Measurements from ENCODE around the gene CBR3.
"Not testable (repeated sequence)": the region's sequence is repeated elsewhere in the genome, so short reads cannot be mapped to it uniquely, and the experiment has no call there.

CBR3 gene

DNA sequence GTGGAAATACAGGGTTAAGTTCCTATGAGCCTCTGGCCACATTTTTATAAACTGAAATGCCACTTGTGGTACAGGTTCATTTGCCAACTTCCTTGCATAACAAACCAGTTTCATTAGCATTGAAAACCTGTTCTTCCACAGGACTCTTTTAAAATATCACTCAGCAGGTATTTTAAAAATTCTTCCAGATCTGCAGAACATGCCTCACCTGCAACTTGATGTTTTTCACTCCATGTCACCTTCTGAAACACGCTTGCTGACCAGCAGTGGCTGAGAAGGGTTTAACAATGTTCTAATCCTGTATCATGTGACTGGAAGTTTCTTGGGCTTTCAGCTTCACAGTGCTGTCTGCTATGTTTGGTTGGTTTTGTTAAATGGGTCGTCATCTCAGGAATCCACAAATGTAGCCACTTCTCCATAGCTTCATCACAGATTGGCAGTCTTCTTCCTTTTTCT, 17.6 kb upstream of the CBR3 start:
- DNase-seq (ENCODE audit: low read depth in 2 of 2), result no peak

DNA sequence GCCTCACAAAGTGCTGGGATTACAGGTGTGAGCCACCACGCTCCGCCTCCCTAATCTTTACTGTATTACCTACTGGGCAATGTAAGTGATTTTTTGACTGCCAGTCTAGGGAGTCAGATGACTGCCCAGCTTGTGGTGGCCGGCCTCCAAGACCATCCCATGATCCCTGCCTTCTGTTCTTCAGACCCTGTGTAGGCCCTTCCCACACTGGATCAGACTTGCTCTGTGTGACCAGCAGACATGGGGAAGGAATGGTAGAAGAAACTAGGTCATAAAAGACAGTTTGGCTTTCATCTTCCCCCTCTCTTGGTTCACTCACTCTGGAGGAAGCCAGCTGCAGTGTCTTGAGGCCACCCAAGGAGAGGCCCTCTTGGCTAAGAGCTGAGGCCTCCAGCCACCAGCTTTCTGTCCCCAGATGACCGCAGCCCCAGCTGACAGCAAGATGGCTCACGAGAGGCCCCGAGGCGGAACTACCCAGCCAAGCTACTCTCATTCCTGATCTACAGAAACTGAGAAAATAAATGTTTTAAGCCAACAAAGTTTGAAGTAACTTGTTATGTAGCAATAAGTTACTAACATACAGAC, 14.5 kb upstream of the CBR3 start:
- DNase-seq (ENCODE audit: low read depth in 2 of 2), result no peak

DNA sequence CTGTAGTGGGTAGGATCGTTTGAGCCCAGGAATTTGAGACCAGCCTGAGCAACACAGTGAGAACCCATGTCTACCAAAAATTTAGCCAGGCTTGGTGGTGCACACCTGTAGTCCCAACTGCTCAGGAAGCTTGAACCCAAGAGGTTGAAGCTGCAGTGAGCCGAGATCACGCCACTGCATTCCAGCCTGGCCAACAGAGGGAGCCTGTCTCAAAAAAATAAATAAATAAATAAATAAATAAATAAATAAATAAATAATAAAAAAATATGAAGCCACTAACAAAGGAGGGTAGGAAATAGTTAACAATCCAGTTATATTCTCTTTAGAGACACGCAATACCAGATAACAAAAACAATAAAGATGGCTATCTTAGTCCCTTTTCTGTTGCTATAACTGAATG, 11.9 kb upstream of the CBR3 start:
- DNase-seq (ENCODE audit: low read depth in 2 of 2), result no peak

DNA sequence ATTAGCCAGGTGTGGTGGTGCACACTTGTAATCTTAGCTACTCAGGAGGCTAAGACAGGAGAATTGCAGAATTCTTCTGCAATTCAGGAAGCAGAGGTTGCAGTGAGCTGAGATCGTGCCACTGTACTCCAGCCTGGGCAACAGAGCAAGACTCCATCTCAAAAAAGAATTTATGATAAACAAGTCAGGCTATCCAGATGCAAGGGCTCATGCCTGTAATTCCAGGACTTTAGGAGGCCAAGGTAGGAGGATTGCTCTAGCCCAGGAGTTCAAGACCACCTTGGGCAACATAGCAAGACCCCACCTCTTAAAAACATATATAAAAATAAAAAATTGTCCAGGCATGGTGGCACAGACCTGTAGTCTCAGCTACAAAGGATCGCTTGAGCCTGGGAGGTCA, 10.5 kb upstream of the CBR3 start:
- DNase-seq (ENCODE audit: low read depth in 2 of 2), result no peak

DNA sequence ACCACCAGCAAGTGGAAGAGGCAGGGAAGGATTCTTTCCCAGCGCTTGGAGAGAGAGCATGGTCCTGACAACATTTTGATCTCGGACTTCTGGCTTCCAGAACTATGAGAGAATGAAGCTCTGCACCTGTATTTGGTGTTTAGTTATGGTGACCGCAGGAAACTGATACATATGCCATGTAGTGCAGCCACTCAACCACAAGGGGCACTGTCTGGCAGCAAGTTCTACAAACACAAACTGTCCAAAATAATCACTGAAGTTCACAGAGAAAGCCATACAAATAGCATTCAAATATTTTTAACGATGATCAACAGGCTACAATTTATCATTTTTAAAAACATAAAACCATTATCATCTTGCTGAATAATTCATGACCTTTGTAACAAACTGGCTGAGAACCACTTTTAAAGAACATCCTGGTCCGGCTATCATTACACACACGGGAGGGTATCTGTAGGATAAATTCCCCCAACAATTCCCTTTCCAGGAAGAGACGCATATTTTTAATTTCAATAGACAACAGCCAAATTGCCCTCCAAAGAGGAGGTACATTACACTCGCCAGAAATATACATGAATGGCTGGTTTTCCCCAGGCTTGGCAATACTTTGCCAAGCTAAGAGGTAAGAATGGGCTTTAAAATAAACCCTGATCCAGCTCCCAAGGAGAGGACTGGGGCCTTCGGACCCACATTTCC, 9.2 kb upstream of the CBR3 start:
- peak; percentile 34 to 39 for DNase-seq (ENCODE audit: low read depth in 2 of 2)

DNA sequence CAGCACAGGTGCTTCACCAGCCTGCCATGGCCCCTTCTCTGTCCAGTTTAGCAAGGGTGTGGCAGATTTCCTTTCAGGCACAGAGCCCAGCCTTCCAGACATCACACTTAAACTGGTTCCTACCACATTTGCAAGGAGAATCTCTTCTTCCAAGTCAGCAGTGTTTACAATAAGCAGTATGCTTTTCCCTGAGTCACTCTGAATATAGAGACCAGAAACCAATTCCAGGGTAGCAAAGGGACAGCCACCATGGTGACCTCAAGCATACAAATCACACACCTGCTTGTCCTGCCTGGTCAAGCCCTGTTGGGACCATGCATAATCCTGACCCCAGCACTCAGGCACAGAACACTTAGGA, 8.7 kb upstream of the CBR3 start:
- DNase-seq (ENCODE audit: low read depth in 2 of 2), result no peak

DNA sequence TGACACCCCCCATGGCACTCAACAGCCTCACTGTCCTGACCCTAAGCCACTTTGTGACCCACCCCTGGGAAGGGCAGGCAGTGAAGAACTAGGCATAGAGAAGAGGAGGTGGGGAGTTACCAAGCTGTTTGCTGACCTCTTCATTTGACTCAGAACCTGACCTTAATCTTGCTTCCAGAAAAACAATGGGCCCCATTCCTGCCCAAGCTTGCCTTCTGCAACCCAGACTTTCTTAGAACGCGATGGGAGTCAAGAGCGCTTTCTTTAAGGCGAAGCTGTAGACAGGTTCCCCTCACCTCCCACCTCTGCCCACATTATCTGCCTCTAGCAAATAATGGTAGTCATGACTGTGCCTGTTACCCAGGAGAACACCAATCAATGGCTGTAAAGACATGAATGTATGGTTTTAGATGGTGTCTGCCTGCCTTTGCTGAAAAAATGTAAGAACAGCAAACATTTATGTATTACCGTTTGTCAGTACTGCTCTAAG, 8.2 kb upstream of the CBR3 start:
- no peak for DNase-seq (ENCODE audit: low read depth in 2 of 2)

DNA sequence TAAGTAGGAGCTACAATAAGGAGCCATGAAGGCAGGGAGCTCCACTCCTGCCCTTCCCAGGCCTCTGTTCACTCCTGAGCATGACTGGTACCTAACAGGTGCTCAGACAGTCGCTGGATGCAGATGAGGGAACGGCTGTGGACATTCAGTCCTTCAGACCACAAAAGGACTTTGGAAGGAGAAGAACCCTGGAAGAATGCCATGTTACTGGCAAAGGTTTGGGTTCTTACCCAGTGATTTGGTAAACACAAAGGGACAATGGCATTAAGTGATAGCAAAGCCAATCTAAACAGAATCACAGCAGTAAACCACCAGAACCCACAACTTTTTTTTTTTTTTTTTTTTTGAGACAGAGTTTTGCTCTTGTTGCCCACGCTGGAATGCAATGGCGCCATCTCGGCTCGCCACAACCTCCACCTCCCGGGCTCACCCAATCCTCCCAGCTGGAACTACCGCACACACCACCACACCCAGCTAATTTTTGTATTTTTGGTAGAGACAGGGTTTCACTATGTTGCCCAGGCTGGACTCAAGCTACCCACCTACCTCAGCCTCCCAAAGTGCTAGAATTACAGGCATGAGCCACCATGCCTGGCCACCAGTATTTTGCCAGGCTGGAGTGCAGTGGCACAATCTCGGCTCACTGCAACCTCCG, 7.5 kb upstream of the CBR3 start:
- DNase-seq (ENCODE audit: low read depth in 2 of 2), result no peak

DNA sequence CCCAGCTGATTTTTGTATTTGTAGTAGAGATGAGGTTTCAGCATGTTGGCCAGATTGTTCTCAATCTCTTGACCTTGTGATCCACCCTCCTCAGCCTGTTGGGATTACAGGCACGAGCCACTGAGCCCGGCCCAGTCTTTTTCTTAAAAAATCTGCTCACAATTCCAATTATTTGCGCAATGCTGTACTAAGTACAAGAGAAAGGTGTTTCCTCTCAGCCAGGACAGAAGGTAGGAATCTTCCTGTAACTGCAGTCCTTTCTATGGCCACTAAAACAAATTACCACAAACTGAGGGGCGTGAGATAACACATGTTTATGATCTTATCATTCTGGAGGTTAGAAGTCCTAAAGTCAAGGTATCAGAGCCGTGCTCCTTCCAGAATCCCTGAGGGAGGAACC, 6.9 kb upstream of the CBR3 start:
- DNase-seq (ENCODE audit: low read depth in 2 of 2), result no peak

DNA sequence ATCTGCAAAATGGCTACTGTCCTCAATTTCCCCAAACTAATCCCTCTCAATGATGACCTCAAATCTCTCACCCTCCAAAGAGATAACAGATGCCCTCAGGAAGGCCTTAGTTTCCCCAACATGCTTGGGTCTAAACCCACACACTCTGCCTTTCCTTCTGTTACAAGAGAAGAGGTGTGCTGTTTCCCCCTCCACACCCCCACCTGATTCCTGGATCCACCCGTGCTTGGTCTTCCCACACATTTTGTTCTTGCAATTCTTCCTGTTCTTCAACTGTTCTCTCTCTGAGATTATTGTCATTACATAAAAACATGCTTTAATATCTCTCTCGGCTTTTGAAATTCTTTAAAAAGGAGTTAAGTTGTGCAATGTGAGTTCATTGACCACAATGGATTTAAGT, 5.7 kb upstream of the CBR3 start:
- no peak for DNase-seq (ENCODE audit: low read depth in 2 of 2)

DNA sequence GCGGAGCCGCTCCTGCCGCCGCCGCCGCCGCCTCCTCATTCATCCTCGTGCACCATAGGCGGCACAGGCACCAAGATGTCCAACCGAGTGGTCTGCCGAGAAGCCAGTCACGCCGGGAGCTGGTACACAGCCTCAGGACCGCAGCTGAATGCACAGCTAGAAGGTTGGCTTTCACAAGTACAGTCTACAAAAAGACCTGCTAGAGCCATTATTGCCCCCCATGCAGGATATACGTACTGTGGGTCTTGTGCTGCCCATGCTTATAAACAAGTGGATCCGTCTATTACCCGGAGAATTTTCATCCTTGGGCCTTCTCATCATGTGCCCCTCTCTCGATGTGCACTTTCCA, 4.5 kb upstream of the CBR3 start:
- DNase-seq (ENCODE audit: low read depth in 2 of 2), result not testable (repeated sequence)

DNA sequence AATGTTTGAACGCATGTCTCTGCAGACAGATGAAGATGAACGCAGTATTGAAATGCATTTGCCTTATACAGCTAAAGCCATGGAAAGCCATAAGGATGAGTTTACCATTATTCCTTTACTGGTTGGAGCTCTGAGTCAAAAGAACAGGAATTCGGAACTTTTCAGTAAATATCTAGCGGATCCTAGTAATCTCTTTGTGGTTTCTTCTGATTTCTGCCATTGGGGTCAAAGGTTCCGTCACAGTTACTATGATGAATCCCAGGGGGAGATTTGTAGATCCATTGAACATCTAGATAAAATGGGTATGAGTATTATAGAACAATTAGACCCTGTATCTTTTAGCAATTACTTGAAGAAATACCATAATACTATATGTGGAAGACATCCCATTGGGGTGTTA, 4.0 kb upstream of the CBR3 start:
- DNase-seq (ENCODE audit: low read depth in 2 of 2), result not testable (repeated sequence)

DNA sequence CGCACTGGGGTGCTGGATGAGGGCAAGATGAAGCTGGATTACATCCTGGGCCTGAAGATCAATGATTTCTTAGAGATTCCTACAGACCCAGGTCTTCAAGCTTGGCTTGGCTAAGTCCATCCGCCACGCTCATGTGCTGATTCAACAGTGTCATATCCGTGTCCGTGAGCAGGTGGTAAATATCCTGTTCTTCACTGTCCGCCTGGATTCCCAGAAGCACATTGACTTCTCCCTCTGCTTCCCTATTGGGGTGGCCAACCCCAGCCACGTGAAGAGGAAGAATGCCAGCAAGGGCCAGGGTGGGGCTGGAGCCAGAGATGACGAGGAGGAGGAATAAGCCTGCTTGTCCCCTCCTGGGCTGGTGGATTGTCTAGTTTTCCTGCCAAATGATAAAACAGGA, 2.2 kb upstream of the CBR3 start:
- no peak for DNase-seq (ENCODE audit: low read depth in 2 of 2)

DNA sequence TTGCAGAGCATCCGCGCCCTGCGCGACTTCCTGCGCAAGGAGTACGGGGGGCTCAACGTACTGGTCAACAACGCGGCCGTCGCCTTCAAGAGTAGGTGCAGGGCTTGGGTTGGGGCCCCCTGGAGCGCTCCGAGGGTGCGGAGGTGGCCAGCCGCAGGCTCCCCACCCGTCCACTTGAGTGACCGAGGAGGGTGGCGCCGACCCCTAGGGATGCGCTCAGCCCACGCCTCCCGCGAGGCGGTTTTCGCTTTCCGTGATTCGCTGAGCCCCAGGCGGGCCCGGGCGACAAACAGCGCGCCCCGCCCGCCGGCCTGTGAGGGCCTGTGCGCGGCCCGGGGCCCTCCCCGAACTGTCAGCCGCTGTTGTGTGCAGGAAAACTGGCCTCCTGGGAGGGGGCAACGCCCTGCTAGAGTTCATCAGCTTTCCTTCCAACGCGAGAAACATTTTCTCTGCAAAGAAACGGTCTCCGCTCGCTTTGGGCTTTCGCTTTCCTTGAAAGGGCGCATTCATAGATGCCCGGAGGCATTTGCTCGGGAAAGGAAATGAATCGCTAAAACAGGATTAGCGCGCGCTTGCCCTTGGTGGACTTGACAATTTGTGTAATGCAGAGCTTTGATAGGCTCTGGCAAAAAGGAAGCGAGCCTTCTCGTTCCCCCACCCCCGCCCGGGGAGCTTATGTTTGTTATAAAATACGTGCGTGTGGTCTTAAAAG, 668 bp downstream of the CBR3 start:
- peak in 1 of 2 donors; percentile 49 for DNase-seq (ENCODE audit: low read depth in 2 of 2)

DNA sequence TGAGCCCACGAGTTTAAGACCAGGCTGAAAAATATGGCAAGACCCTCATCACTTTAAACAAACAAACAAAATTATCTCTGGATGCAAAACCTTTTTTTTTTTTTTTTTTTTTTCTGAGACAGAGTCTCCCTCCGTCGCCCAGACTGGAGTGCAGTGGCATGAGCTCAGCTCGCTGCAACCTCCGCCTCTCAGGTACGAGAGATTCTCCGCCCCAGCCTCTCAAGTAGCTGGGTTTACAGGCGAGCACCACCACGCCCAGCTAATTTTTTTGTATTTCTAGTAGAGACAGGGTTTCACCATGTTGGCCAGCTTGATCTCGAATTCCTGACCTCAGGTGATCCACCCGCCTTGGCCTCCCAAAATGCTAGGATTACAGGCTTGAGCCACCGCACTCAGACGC, 4.9 kb downstream of the CBR3 start:
- not testable (repeated sequence) for DNase-seq (ENCODE audit: low read depth in 2 of 2)

DNA sequence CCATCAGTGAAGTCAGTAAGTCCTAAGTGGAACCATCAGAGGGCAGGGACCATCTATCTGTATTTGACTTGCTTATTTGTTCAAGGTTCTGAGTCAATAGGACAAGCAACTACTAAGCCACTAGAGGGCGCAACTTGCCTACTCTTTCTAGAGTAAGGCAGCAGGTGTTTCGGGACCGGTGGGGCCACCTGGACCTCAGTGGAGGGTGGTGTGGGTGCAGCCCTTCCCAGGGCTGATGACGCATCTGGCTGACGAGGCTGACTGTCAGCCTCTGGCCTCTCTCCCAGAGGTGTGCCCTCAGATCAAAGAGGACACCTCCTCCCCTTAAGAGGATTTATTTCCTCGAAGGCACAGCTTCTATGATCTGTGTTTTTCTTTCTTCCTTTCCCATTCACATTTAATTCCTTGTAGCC, 6.6 kb downstream of the CBR3 start:
- peak; percentile 75 to 81 for DNase-seq (ENCODE audit: low read depth in 2 of 2)

DNA sequence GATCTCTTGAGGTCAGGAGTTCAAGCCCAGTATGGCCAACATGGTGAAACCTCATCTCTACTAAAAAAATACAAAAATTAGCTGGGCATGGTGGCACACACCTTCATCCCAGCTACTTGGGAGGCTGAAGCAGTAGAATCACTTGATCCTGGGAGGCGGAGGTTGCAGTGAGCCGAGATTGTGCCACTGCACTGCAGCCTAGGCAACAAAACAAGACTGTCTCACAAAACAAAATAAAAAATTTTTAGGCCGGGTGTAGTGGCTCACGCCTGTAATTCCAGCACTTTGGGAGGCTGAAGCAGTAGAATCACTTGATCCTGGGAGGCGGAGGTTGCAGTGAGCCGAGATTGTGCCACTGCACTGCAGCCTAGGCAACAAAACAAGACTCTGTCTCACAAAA, 9.4 kb downstream of the CBR3 start:
- DNase-seq (ENCODE audit: low read depth in 2 of 2), result not testable (repeated sequence)

DNA sequence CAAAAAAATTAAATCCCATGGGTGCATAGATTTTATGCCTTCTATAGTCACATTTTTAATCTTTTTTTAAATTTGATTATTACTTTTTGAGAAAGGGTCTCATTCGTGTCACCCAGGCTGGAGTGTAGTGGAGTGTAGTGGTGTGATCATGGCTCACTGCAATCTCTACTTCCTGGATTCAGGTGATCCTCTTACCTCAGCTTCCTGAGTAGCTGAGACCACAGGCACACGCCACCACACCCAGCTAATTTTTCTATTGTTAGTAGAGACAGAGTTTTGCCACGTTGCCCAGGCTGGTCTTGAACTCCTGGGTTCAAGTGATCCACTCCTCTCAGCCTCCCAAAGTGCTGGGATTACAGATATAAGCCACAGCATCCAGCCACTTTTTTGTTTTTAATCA, 10.4 kb downstream of the CBR3 start:
- no peak for DNase-seq (ENCODE audit: low read depth in 2 of 2)

DNA sequence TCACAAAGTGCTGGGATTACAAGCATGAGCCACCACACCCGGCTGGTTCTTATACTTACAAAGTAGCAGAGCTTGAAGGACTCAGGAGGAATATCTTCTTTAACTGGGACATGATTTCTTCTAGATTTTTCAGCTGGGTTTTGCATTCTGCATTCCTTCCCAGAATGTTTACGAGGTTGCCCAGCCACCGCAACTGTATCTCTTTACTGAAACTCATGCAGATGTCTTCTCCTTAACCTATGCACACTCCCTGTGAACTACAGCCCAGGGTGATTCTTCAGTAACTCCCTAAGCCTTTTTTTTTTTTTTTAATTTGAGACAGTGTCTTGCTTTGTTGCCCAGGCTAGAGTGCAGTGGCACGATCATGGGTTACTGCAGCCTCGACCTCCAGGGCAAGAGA, 13.0 kb downstream of the CBR3 start:
- DNase-seq (ENCODE audit: low read depth in 2 of 2), result no peak

DNA sequence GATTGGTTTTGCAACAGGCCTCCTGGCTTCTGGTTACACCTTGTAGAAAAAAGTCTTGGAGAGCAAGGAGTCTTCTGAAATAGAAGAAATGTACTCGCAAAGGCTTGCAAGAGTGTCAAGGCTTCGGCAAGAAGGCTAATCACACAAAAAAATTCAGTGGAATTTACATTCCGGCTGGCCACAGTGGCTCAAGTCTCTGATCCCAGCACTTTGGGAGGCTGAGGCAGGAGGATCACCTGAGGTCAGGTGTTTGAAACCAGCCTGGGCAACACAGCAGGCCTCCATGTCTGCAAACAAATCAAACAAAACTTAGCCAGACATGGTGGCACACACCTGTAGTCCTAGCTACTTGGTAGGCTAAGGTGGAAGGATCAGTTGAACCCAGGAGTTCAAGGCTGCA, 14.0 kb downstream of the CBR3 start:
- DNase-seq (ENCODE audit: low read depth in 2 of 2), result no peak

DNA sequence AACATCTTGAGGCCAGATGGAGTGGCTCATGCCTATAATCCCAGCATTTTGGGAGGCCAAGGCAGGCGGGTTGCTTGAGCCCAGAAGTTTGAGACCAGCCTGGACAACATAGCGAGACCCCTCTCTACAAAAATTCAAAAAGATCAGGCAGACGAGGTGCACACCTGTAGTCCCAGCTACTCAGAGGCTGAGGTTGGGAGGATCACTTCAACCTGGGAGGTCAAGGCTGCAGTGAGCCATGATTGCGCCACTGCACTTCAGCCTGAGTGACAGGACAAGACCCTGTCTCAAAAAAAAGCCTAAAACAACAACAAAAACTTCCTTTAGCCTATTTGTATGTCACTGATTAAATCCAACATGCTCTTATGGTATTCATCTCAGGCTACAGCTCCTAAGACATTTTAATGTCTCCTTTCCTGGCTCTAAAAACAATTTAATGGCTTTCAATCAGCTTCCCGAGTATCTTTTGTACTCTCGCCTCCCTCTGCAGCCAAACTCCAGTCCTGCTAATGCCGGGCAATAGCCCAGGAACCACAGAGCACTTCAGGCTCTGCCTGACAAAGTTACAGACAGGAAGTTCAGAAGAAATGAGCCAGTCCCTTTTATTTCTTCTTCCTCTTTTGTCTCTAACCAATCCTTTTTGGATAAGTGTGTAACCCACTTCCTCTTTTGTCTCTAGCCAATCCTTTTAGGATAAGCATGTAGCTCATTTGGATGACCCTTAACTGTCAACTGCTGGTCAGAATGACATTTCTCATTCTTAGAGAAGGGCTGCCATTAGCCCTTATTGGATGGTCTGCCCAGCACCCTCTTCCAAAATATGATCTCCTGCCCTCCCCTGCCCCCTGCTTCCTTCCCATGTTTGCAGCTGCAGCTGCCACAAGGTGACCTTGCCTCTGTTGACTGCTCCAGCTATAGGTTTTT, 15.2 kb downstream of the CBR3 start:
- DNase-seq (ENCODE audit: low read depth in 2 of 2), result no peak
